IMR-90 (cell line): ENCODE data around the gene IL4R. TPM values are rescaled to one million over a fixed set of nuclear protein-coding genes. Genes with fewer than 3 reads are reported as not detected.

ENCODE experiments used
- ATAC-seq: fragments of 200-7000 bp; cut with Tn5 transposase; 2 replicates; pipeline ENCODE4 v1.9.1; 2020; ENCODE audit warnings: low read depth, mild to moderate bottlenecking, moderate library complexity
- BruUV-seq: library from RNA; stranded (reverse); fragments of 400-500 nt; replicated peaks from 2 replicates; lab custom pipeline; 2021; lab: Mats Ljungman, UMichigan
- CTCF ChIA-PET: fragments of 300-600 bp; formaldehyde crosslinking; extraction: SDS; loops from one replicate; lab custom pipeline; 2021; ENCODE audit warnings: antibody characterized with exemption; lab: Yijun Ruan, JAX
- POLR2A ChIA-PET: fragments of 300-600 bp; sonication (Branson Sonifier 250); formaldehyde crosslinking; loops from one replicate; lab custom pipeline; 2022; ENCODE audit warnings: antibody characterized with exemption; ENCODE audit not compliant: unreplicated experiment; lab: Charles Lee
- DNase-seq: peaks from one replicate; pipeline ENCODE4 v3.0.0; 2013
- H2AFZ ChIP-seq: replicated peaks from 2 replicates; pipeline ENCODE3; 2013; ENCODE audit warnings: low read length, mild to moderate bottlenecking; ENCODE audit not compliant: poor library complexity
- H2AK5ac ChIP-seq: 2 replicates; pipeline ENCODE4 v1.6.1; 2013; ENCODE audit warnings: low read depth, low read length, inconsistent platforms
- H2AK9ac ChIP-seq: replicated peaks from 2 replicates; pipeline ENCODE3; 2013; ENCODE audit warnings: mild to moderate bottlenecking, low read depth, low read length, moderate library complexity; ENCODE audit not compliant: poor library complexity
- H2BK120ac ChIP-seq: 2 replicates; pipeline ENCODE4 v1.6.1; 2013; ENCODE audit warnings: low read depth, low read length, inconsistent platforms
- H2BK15ac ChIP-seq: 3 replicates; pipeline ENCODE4 v1.6.1; 2013; ENCODE audit warnings: low read depth, low read length, inconsistent platforms
- H2BK20ac ChIP-seq: 2 replicates; pipeline ENCODE4 v1.6.1; 2013; ENCODE audit warnings: low read depth, mild to moderate bottlenecking, inconsistent platforms, low read length, moderate library complexity
- H2BK5ac ChIP-seq: 2 replicates; pipeline ENCODE4 v1.6.1; 2013; ENCODE audit warnings: mild to moderate bottlenecking, low read depth, low read length, inconsistent platforms; ENCODE audit not compliant: poor library complexity, severe bottlenecking
- H3K14ac ChIP-seq: replicated peaks from 2 replicates; pipeline ENCODE4 v1.6.1; 2013; ENCODE audit warnings: low read depth, low read length, inconsistent platforms
- H3K18ac ChIP-seq: 2 replicates; pipeline ENCODE4 v1.6.1; 2013; ENCODE audit warnings: low read depth, low read length, control low read depth
- H3K23ac ChIP-seq: 2 replicates; pipeline ENCODE4 v1.6.1; 2013; ENCODE audit warnings: low read depth, low read length, inconsistent platforms
- H3K27ac ChIP-seq: 2 replicates; pipeline ENCODE4 v1.5.1; 2013; ENCODE audit warnings: mild to moderate bottlenecking, control low read depth, low read length; ENCODE audit not compliant: insufficient read depth
- H3K27me3 ChIP-seq: 2 replicates; pipeline ENCODE4 v1.6.1; 2013; ENCODE audit warnings: low read length; ENCODE audit not compliant: control insufficient read depth, insufficient read depth
- H3K36me3 ChIP-seq: 2 replicates; pipeline ENCODE4 v1.6.1; 2013; ENCODE audit warnings: low read length, mixed read lengths; ENCODE audit not compliant: control insufficient read depth, insufficient read depth
- H3K4ac ChIP-seq: 2 replicates; pipeline ENCODE4 v1.6.1; 2013; ENCODE audit warnings: low read depth, low read length, inconsistent platforms
- H3K4me1 ChIP-seq: 2 replicates; pipeline ENCODE4 v1.6.1; 2013; ENCODE audit warnings: low read length, mixed read lengths; ENCODE audit not compliant: control insufficient read depth, insufficient read depth
- H3K4me2 ChIP-seq: 2 replicates; pipeline ENCODE4 v1.6.1; 2013; ENCODE audit warnings: low read depth, mild to moderate bottlenecking, control low read depth, low read length, moderate library complexity
- H3K4me3 ChIP-seq: 2 replicates; pipeline ENCODE4 v1.5.1; 2013; ENCODE audit warnings: low read depth, mild to moderate bottlenecking, control low read depth, low read length, moderate library complexity; ENCODE audit not compliant: insufficient read depth
- H3K56ac ChIP-seq: 2 replicates; pipeline ENCODE4 v1.6.1; 2013; ENCODE audit warnings: low read length, inconsistent platforms; ENCODE audit not compliant: insufficient read depth; ENCODE audit errors: extremely low read depth
- H3K79me1 ChIP-seq, 2 experiments: 2 replicates each; pipeline ENCODE4 v1.6.1; 2013; ENCODE audit warnings: low read length in 2 of 2, inconsistent platforms in 1 of 2, low read depth in 1 of 2
- H3K9ac ChIP-seq: 2 replicates; pipeline ENCODE4 v1.6.1; 2013; ENCODE audit warnings: low read depth, low read length, control low read depth
- H3K9me1 ChIP-seq: 2 replicates; pipeline ENCODE4 v1.6.1; 2013; ENCODE audit warnings: low read length, inconsistent platforms; ENCODE audit not compliant: insufficient read depth
- H3K9me3 ChIP-seq: 2 replicates; pipeline ENCODE4 v1.6.1; 2013; ENCODE audit warnings: low read length; ENCODE audit not compliant: control insufficient read depth, insufficient read depth
- H4K20me1 ChIP-seq: 2 replicates; pipeline ENCODE4 v1.6.1; 2013; ENCODE audit warnings: low read length, inconsistent platforms; ENCODE audit not compliant: insufficient read depth
- H4K5ac ChIP-seq: 2 replicates; pipeline ENCODE4 v1.6.1; 2013; ENCODE audit warnings: mild to moderate bottlenecking, low read depth, low read length, control low read depth
- H4K8ac ChIP-seq, 2 experiments: 2 replicates each; pipeline ENCODE4 v1.6.1; 2013; ENCODE audit warnings: low read depth in 2 of 2, low read length in 2 of 2, control low read depth in 1 of 2, inconsistent platforms in 1 of 2
- H4K91ac ChIP-seq: 2 replicates; pipeline ENCODE4 v1.6.1; 2013; ENCODE audit warnings: low read depth, low read length, inconsistent platforms; ENCODE audit not compliant: insufficient read depth
- BHLHE40 ChIP-seq: fragments of 150-350 bp; IDR thresholded peaks from 2 replicates; pipeline ENCODE4 v1.6.1; 2016; ENCODE audit warnings: mild to moderate bottlenecking, low read depth, low read length
- CHD1 ChIP-seq: IDR thresholded peaks from 2 replicates; pipeline ENCODE4 v1.6.1; 2012; ENCODE audit warnings: low read depth, low read length, improper control_type of control experiment
- ELK1 ChIP-seq: fragments of 150-350 bp; IDR thresholded peaks from 2 replicates; pipeline ENCODE4 v1.6.1; 2016; ENCODE audit warnings: low read depth, mild to moderate bottlenecking, low read length, moderate library complexity, borderline replicate concordance
- MAZ ChIP-seq: IDR thresholded peaks from 2 replicates; pipeline ENCODE4 v1.6.1; 2012; ENCODE audit warnings: low read depth, mild to moderate bottlenecking, low read length, improper control_type of control experiment, moderate library complexity, borderline replicate concordance
- MXI1 ChIP-seq: IDR thresholded peaks from 2 replicates; pipeline ENCODE4 v1.6.1; 2012; ENCODE audit warnings: low read depth, mild to moderate bottlenecking, low read length, moderate library complexity, borderline replicate concordance
- NFE2L2 ChIP-seq: fragments of 150-350 bp; IDR thresholded peaks from 2 replicates; pipeline ENCODE4 v1.6.1; 2016; ENCODE audit warnings: low read depth, mild to moderate bottlenecking, low read length
- POLR2A ChIP-seq: IDR thresholded peaks from 2 replicates; pipeline ENCODE4 v1.6.1; 2012; ENCODE audit warnings: mild to moderate bottlenecking, low read depth, low read length
- RFX5 ChIP-seq: IDR thresholded peaks from 2 replicates; pipeline ENCODE4 v1.8.0; 2012; ENCODE audit warnings: low read depth, mild to moderate bottlenecking, low read length, moderate library complexity
- SMC3 ChIP-seq: fragments of 150-350 bp; IDR thresholded peaks from 2 replicates; pipeline ENCODE4 v1.6.1; 2016; ENCODE audit warnings: low read depth, mild to moderate bottlenecking, antibody characterized with exemption, low read length, moderate library complexity
- WGBS, 2 experiments: methylation state at CpG; one replicate each; pipeline versions ENCODE4 v1.1.5 to v1.1.7; 2013; ENCODE audit warnings: missing lambda C conversion rate in 2 of 2; ENCODE audit not compliant: insufficient read length in 1 of 2; ENCODE audit errors: extremely low coverage in 2 of 2; 5-methylcytosine and 5-hydroxymethylcytosine counted together
- dilution Hi-C: fragments of 300-500 bp; cut with HindIII; formaldehyde crosslinking; loops from one replicate; pipeline ENCODE4 v1.14.3; 2018; ENCODE audit warnings: low sequenced_read_pairs; ENCODE audit not compliant: unreplicated experiment
- in situ Hi-C: fragments of 300-500 bp; cut with MboI; formaldehyde crosslinking; loops from 3 replicates; pipeline ENCODE4 v1.14.3; 2019; ENCODE audit warnings: low sequenced_read_pairs, inconsistent platforms, mixed read lengths
- intact Hi-C: fragments of 100-400 bp; cut with micrococcal nuclease; formaldehyde crosslinking; loops from 2 replicates; pipeline ENCODE4 v1.10.0; 2022
- polyA plus RNA-seq, 3 experiments: library from polyadenylated mRNA; depleted of rRNA; stranded (reverse); fragments of >200 nt; gene quantifications; 2 replicates each; pipeline ENCODE4 v1.2.3, GENCODE V29; 2012; ENCODE audit warnings: low replicate concordance in 1 of 3
- total RNA-seq: library from RNA; depleted of rRNA; stranded (reverse); fragments of >200 nt; gene quantifications from 2 replicates; pipeline ENCODE4 v1.2.3, GENCODE V29; 2012
- TF ChIP-seq, protein P1 (sequence below): fragments of 150-350 bp; IDR thresholded peaks from 2 replicates; pipeline ENCODE4 v1.6.1; 2017; ENCODE audit warnings: mild to moderate bottlenecking, antibody characterized with exemption, low read length, low read depth

Gene IL4R
- total and polyA plus RNA-seq, 2 of the 4 experiments (the other 2 are of a cell fraction), result 6.3 to 18.7 TPM

- POLR2A ChIA-PET, result no interaction called here
Observed at GRCh38 chr16:27270349-27270748, 43.4 kb upstream of the IL4R start.

More at GRCh38 chr16:27270349-27270748, 43.4 kb upstream of the IL4R start:
- no peak overlapping the region; the same call in 1 of the 2 replicates for H3K4ac ChIP-seq
- H3K4me3 ChIP-seq, result no peak overlapping the region
- CTCF ChIA-PET, result interaction anchor here (1.1 kb wide), 1 partner anchor 10 kb away, joined by 4 read pairs; no protein-coding TSS in a partner anchor
- intact Hi-C loops (no loop called here), dilution Hi-C loops (no loop called here), in situ Hi-C loops (no loop called here)
- no peak overlapping the region for H3K56ac ChIP-seq
- H3K9me3 ChIP-seq, result no peaks in the 10 kb centered on the region
- no peak overlapping the region for H3K18ac ChIP-seq
- BruUV-seq, result no TSS peak
- H2BK5ac ChIP-seq, result no peak overlapping the region
- H3K4me2 ChIP-seq, result no peak overlapping the region
- TF ChIP-seq CHD1 (no peak), SMC3 (no peak), NFE2L2 (no peak), MAZ (no peak), ELK1 (no peak), BHLHE40 (no peak), RFX5 (no peak), POLR2A (no peak), MXI1 (no peak)
- TF ChIP-seq, protein P1, sequence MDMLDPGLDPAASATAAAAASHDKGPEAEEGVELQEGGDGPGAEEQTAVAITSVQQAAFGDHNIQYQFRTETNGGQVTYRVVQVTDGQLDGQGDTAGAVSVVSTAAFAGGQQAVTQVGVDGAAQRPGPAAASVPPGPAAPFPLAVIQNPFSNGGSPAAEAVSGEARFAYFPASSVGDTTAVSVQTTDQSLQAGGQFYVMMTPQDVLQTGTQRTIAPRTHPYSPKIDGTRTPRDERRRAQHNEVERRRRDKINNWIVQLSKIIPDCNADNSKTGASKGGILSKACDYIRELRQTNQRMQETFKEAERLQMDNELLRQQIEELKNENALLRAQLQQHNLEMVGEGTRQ, result no peak
- H3K27me3 ChIP-seq, result no peaks in the 10 kb centered on the region
- H3K4me1 ChIP-seq, result peaks cover 2% of the 10 kb centered on the region
- no peak for DNase-seq
- H3K36me3 ChIP-seq, result no peaks in the 10 kb centered on the region
- no peak overlapping the region for H3K27ac ChIP-seq
- no peak overlapping the region; the same call in 2 of the 3 replicates for H2BK15ac ChIP-seq
- peaks cover 16 to 34% of the 10 kb centered on the region in 2 experiments for H3K79me1 ChIP-seq
- ATAC-seq, result no peak
- peaks cover 17% of the 10 kb centered on the region for H3K9me1 ChIP-seq
- H4K8ac ChIP-seq, result no peak overlapping the region
- WGBS, 2 experiments, result no CpG with 5 or more reads among the region's 4 CpGs
- no peak overlapping the region for H2AFZ ChIP-seq
- H3K14ac ChIP-seq, result no peak overlapping the region
- H4K5ac ChIP-seq, result no peak overlapping the region
- H3K23ac ChIP-seq, result no peak overlapping the region
- no peak overlapping the region; the same call in 1 of the 2 replicates for H2AK5ac ChIP-seq
- peak overlapping the region; percentile 11; the same call in 1 of the 2 replicates for H4K91ac ChIP-seq
- no peak overlapping the region for H2BK20ac ChIP-seq
- H2BK120ac ChIP-seq, result no peak overlapping the region
- H3K9ac ChIP-seq, result no peak overlapping the region
- no peak overlapping the region for H2AK9ac ChIP-seq
- H4K20me1 ChIP-seq, result no peaks in the 10 kb centered on the region
